GM12878 (cell line): Measurements from ENCODE around the gene RBMS1. TPM values are rescaled to one million over a fixed set of nuclear protein-coding genes. Genes with fewer than 3 reads are reported as not detected.
A peak's percentile ranks its signal among the peaks of the same experiment; 100 is the strongest.

Experiments
- ATF7 ChIP-seq: fragments of 450-650 bp; IDR thresholded peaks from 2 replicates; pipeline ENCODE4 v1.6.1; 2016; ENCODE audit warnings: low read depth, mild to moderate bottlenecking
- BHLHE40 ChIP-seq, 2 experiments: fragments of 450-650 bp in 1 of 2; IDR thresholded peaks; 2 replicates each; pipeline ENCODE4 v1.6.1; 2011 to 2017; ENCODE audit warnings: low read depth in 2 of 2, borderline replicate concordance in 1 of 2, improper control_type of control experiment in 1 of 2, low read length in 1 of 2, mild to moderate bottlenecking in 1 of 2
- CBFB ChIP-seq: IDR thresholded peaks from 2 replicates; pipeline ENCODE4 v1.6.1; 2016; ENCODE audit warnings: antibody characterized with exemption, low read depth
- CHD2 ChIP-seq: IDR thresholded peaks from 2 replicates; pipeline ENCODE4 v1.6.1; 2011; ENCODE audit warnings: low read depth, low read length, improper control_type of control experiment, borderline replicate concordance
- CREM ChIP-seq: IDR thresholded peaks from 2 replicates; pipeline ENCODE4 v1.6.1; 2014; ENCODE audit warnings: antibody characterized with exemption, low read depth
- DPF2 ChIP-seq: fragments of 450-650 bp; IDR thresholded peaks from 2 replicates; pipeline ENCODE4 v1.6.1; 2017; ENCODE audit warnings: mild to moderate bottlenecking
- EP300 ChIP-seq, 2 experiments: fragments of 150-350 bp in 1 of 2; IDR thresholded peaks; 2 replicates each; pipeline ENCODE4 v1.6.1; 2011 to 2012; ENCODE audit warnings: low read depth in 2 of 2, low read length in 2 of 2, borderline replicate concordance in 1 of 2, improper control_type of control experiment in 1 of 2, inconsistent platforms in 1 of 2; ENCODE audit not compliant: control insufficient read depth in 1 of 2
- ETV6 ChIP-seq, 2 experiments: fragments of 450-650 bp in 1 of 2; IDR thresholded peaks in 1 of 2; conservative IDR thresholded peaks in 1 of 2; 2 replicates each; pipeline ENCODE4 v1.6.1; 2014; ENCODE audit warnings: antibody characterized with exemption in 1 of 2, borderline replicate concordance in 1 of 2, low read depth in 1 of 2, mild to moderate bottlenecking in 1 of 2, moderate library complexity in 1 of 2
- GATAD2B ChIP-seq: fragments of 450-650 bp; conservative IDR thresholded peaks from 2 replicates; pipeline ENCODE4 v1.6.1; 2017; ENCODE audit warnings: low read depth, mild to moderate bottlenecking, moderate library complexity
- IKZF2 ChIP-seq, 2 experiments: fragments of 450-650 bp; IDR thresholded peaks; 2 replicates each; pipeline ENCODE4 v1.6.1; 2017; ENCODE audit warnings: mild to moderate bottlenecking in 2 of 2, moderate library complexity in 2 of 2
- MEF2B ChIP-seq: fragments of 450-650 bp; IDR thresholded peaks from 2 replicates; pipeline ENCODE4 v1.6.1; 2018; ENCODE audit warnings: mild to moderate bottlenecking, moderate library complexity; ENCODE audit not compliant: partially characterized antibody, poor library complexity, severe bottlenecking
- MTA2 ChIP-seq: fragments of 450-650 bp; IDR thresholded peaks from 2 replicates; pipeline ENCODE4 v1.6.1; 2016; ENCODE audit warnings: low read depth, mild to moderate bottlenecking, moderate library complexity
- NBN ChIP-seq: fragments of 450-650 bp; IDR thresholded peaks from 2 replicates; pipeline ENCODE4 v1.6.1; 2016
- NR2F1 ChIP-seq: fragments of 450-650 bp; conservative IDR thresholded peaks from 2 replicates; pipeline ENCODE4 v1.6.1; 2017; ENCODE audit warnings: mild to moderate bottlenecking
- PAX5 ChIP-seq: IDR thresholded peaks from 2 replicates; pipeline ENCODE4 v1.6.1; 2011; ENCODE audit warnings: low read depth, low read length, borderline replicate concordance
- RB1 ChIP-seq: fragments of 450-650 bp; formaldehyde crosslinking; IDR thresholded peaks from 2 replicates; pipeline ENCODE4 v1.6.1; 2017; ENCODE audit warnings: mild to moderate bottlenecking, borderline replicate concordance
- RUNX3 ChIP-seq: IDR thresholded peaks from 2 replicates; pipeline ENCODE4 v1.6.1; 2012; ENCODE audit warnings: low read length, inconsistent platforms
- SMC3 ChIP-seq: IDR thresholded peaks from 2 replicates; pipeline ENCODE4 v1.6.1; 2011; ENCODE audit warnings: low read length, improper control_type of control experiment, borderline replicate concordance
- STAT3 ChIP-seq: IDR thresholded peaks from 2 replicates; pipeline ENCODE4 v1.6.1; 2011; ENCODE audit warnings: low read depth, low read length, improper control_type of control experiment
- TBL1XR1 ChIP-seq: IDR thresholded peaks from 2 replicates; pipeline ENCODE4 v1.6.1; 2012; ENCODE audit warnings: low read depth, low read length, improper control_type of control experiment
- TCF7 ChIP-seq: IDR thresholded peaks from 2 replicates; pipeline ENCODE4 v1.6.1; 2014; ENCODE audit warnings: antibody characterized with exemption, borderline replicate concordance
- polyA plus RNA-seq, 11 experiments: library from polyadenylated mRNA; depleted of rRNA in 4 of 11; unstranded in 6 of 11; stranded (reverse) in 5 of 11; fragments of >200 nt; fragmentation: Nextera tagmentation in 4 of 11; fragmentation: Illumina TruSeq in 1 of 11; extraction: Ambion mirVana in 4 of 11; extraction: Trizol in 1 of 11; gene quantifications; 1 replicate in 1 of 11; 2 replicates in 10 of 11; pipeline versions ENCODE4 v1.2.1 to v1.2.3, GENCODE V29; 2011 to 2016; ENCODE audit warnings: inconsistent platforms in 2 of 11, missing spikeins in 2 of 11, low read depth in 1 of 11
- total RNA-seq, 4 experiments: library from RNA; depleted of rRNA in 3 of 4; stranded (reverse); fragments of >200 nt in 3 of 4; fragmentation: Illumina TruSeq in 1 of 4; extraction: Trizol in 1 of 4; gene quantifications; 2 replicates each; pipeline versions ENCODE4 v1.2.1 to v1.2.3, GENCODE V29; 2013 to 2021
- TF ChIP-seq, protein P1 (sequence below): fragments of 450-650 bp; IDR thresholded peaks from 2 replicates; pipeline ENCODE4 v1.6.1; 2016; ENCODE audit warnings: mild to moderate bottlenecking
- TF ChIP-seq, protein P2 (sequence below): fragments of 450-650 bp; IDR thresholded peaks from 2 replicates; pipeline ENCODE4 v1.6.1; 2017; ENCODE audit warnings: mild to moderate bottlenecking
- TF ChIP-seq, protein P3 (sequence below): fragments of 450-650 bp; IDR thresholded peaks from 2 replicates; pipeline ENCODE4 v1.6.1; 2017; ENCODE audit warnings: mild to moderate bottlenecking, low read depth, inconsistent platforms; ENCODE audit not compliant: poor library complexity, severe bottlenecking
- TF ChIP-seq, protein P4 (sequence below): IDR thresholded peaks from 2 replicates; pipeline ENCODE4 v1.6.1; 2011; ENCODE audit warnings: low read depth, mild to moderate bottlenecking, low read length, moderate library complexity, borderline replicate concordance; ENCODE audit errors: extremely low read depth

RBMS1 gene
- total and polyA plus RNA-seq, 10 of the 15 experiments (the other 5 are each of a cell fraction or from before 2014, with no cell fraction given) = 0.04 to 0.31 (median 0.17) TPM; not detected in 1

DNA sequence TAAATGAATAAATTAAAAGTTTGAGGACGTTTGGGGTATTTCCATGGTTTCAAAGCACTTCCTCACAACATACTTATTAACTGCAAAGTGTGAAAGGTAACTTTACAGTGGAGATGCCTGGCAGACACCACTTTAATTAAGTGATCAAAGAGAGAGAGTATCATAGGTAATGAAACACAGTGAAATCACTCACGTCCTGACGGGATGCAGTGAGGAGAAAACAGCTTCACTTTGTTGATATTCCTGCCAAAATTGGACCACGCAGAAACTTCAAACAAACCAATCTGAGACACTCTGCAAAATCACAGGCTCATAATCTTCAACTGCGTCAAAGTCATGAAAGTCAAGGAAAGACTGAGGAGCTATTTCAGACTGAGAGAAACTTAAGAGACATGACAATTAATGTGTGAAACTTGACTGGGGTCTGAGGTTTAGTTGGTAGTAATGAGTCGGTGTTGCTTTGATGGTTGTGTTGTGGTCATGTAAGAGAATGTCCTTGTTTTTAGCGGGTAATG, 227.5 kb downstream of the RBMS1 start (continued):
- TF ChIP-seq, protein P1, sequence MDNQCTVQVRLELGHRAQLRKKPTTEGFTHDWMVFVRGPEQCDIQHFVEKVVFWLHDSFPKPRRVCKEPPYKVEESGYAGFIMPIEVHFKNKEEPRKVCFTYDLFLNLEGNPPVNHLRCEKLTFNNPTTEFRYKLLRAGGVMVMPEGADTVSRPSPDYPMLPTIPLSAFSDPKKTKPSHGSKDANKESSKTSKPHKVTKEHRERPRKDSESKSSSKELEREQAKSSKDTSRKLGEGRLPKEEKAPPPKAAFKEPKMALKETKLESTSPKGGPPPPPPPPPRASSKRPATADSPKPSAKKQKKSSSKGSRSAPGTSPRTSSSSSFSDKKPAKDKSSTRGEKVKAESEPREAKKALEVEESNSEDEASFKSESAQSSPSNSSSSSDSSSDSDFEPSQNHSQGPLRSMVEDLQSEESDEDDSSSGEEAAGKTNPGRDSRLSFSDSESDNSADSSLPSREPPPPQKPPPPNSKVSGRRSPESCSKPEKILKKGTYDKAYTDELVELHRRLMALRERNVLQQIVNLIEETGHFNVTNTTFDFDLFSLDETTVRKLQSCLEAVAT = peak; percentile 69; the same call in 1 of the 2 replicates
- TF ChIP-seq RUNX3 (peak; percentile 80), ATF7 (peak; percentile 61), MTA2 (peak; percentile 99), PAX5 (peak; percentile 74), SMC3 (no peak), MEF2B (peak; percentile 79), TBL1XR1 (0 out of 2 replicates have a peak, but pooled peaks have one; percentile 69), CREM (no peak), RB1 (no peak), STAT3 (0 out of 2 replicates have a peak, but pooled peaks have one; percentile 18), NBN (peak; percentile 71; the same call in 1 of the 2 replicates), ETV6 (conservative IDR thresholded peaks at IDR 0.05 in 1 of 2, IDR thresholded peaks at IDR 0.05 in 1 of 2; ENCODE audit: borderline replicate concordance in 1 of 2, low read depth in 1 of 2) (no peak), BHLHE40 (IDR thresholded peaks at IDR 0.05; ENCODE audit: borderline replicate concordance in 1 of 2, low read depth in 2 of 2, low read length in 1 of 2) (peak in 1 of 2 experiments; percentile 26; a peak in 2 of 4 replicates), EP300 (IDR thresholded peaks at IDR 0.05; ENCODE audit: borderline replicate concordance in 1 of 2, control insufficient read depth in 1 of 2, low read depth in 2 of 2, low read length in 2 of 2) (peak; percentile 70 to 77), NR2F1 (0 out of 2 replicates have a peak, but pooled peaks have one; percentile 35), DPF2 (peak; percentile 90), CBFB (no peak), CHD2 (peak; percentile 46; the same call in 1 of the 2 replicates), IKZF2 (IDR thresholded peaks at IDR 0.05) (peak; percentile 90 to 91), GATAD2B (peak; percentile 49; the same call in 1 of the 2 replicates), TCF7 (peak; percentile 59; the same call in 1 of the 2 replicates)
- TF ChIP-seq, protein P2, sequence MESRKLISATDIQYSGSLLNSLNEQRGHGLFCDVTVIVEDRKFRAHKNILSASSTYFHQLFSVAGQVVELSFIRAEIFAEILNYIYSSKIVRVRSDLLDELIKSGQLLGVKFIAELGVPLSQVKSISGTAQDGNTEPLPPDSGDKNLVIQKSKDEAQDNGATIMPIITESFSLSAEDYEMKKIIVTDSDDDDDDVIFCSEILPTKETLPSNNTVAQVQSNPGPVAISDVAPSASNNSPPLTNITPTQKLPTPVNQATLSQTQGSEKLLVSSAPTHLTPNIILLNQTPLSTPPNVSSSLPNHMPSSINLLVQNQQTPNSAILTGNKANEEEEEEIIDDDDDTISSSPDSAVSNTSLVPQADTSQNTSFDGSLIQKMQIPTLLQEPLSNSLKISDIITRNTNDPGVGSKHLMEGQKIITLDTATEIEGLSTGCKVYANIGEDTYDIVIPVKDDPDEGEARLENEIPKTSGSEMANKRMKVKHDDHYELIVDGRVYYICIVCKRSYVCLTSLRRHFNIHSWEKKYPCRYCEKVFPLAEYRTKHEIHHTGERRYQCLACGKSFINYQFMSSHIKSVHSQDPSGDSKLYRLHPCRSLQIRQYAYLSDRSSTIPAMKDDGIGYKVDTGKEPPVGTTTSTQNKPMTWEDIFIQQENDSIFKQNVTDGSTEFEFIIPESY = 0 out of 2 replicates have a peak, but pooled peaks have one; percentile 57
- TF ChIP-seq, protein P3, sequence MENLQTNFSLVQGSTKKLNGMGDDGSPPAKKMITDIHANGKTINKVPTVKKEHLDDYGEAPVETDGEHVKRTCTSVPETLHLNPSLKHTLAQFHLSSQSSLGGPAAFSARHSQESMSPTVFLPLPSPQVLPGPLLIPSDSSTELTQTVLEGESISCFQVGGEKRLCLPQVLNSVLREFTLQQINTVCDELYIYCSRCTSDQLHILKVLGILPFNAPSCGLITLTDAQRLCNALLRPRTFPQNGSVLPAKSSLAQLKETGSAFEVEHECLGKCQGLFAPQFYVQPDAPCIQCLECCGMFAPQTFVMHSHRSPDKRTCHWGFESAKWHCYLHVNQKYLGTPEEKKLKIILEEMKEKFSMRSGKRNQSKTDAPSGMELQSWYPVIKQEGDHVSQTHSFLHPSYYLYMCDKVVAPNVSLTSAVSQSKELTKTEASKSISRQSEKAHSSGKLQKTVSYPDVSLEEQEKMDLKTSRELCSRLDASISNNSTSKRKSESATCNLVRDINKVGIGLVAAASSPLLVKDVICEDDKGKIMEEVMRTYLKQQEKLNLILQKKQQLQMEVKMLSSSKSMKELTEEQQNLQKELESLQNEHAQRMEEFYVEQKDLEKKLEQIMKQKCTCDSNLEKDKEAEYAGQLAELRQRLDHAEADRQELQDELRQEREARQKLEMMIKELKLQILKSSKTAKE = peak; percentile 81
- TF ChIP-seq, protein P4, sequence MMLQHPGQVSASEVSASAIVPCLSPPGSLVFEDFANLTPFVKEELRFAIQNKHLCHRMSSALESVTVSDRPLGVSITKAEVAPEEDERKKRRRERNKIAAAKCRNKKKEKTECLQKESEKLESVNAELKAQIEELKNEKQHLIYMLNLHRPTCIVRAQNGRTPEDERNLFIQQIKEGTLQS = no peak
